Measurements from ENCODE around the gene RFX7. TPM values are rescaled to one million over a fixed set of nuclear protein-coding genes. Genes with fewer than 3 reads are reported as not detected.

The RFX7 gene
- total and polyA plus RNA-seq, 2 of the 4 experiments (the other 2 are of a cell fraction): 4.1 to 10.6 TPM

DNA sequence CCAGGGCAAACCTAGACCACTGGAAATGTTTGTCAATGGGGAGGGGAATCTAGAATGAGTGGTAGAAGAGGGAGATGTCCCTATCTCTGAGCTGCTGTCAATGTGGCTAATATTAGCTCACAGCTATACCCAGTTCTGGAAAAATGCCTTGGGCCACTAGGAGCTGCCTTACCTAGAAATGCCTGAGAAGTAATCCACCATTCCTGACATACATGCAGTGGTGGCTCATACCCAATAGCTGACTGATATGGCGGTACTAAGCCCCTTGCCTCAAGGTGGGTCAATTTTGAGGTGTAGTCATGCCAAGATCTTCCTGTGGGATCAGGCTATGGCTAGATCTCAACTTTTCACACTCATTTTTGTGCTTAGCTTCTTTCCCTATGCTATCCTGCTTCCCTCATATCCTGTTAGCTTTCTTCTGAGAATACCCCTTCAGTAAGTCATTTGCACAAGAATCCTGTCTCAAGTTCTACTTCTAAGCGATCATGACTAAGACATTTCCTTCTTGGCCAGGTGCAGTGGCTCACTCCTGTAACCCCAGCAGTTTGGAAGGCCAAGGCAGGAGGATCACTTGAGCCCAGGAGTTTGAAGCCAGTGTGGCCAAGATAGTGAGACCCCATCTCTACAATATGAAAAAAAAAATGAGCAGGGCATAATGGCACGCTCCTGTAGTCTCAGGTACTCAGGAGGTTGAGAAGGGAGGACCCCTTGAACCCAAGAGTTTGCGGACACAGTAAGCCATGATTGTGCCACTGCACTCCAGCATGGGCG, 49.1 kb upstream of the RFX7 start:
- Histone ChIP-seq H2AFZ (replicated peaks; ENCODE audit: low read length, poor library complexity) (no peak overlapping the region), H2AK5ac (ENCODE audit: low read depth, low read length) (no peak overlapping the region), H3K36me3 (ENCODE audit: control insufficient read depth, insufficient read depth, low read length) (no peaks in the 10 kb centered on the region), H3K14ac (replicated peaks; ENCODE audit: low read depth, low read length) (no peak overlapping the region), H4K8ac (ENCODE audit: low read depth in 2 of 2, low read length in 2 of 2) (no peak overlapping the region), H2BK120ac (ENCODE audit: low read depth, low read length) (no peak overlapping the region), H3K4me3 (ENCODE audit: insufficient read depth, low read depth, low read length) (no peak overlapping the region), H4K5ac (ENCODE audit: low read depth, low read length) (no peak overlapping the region), H3K18ac (ENCODE audit: low read depth, low read length) (no peak overlapping the region), H3K9me1 (ENCODE audit: insufficient read depth, low read length) (no peaks in the 10 kb centered on the region), H3K27ac (ENCODE audit: insufficient read depth, low read length) (no peak overlapping the region), H2BK15ac (ENCODE audit: low read depth, low read length) (no peak overlapping the region), H2BK5ac (ENCODE audit: low read depth, low read length, poor library complexity, severe bottlenecking) (no peak overlapping the region), H2AK9ac (replicated peaks; ENCODE audit: low read depth, low read length, poor library complexity) (no peak overlapping the region), H3K9me3 (ENCODE audit: control insufficient read depth, insufficient read depth, low read length) (peaks cover 2% of the 10 kb centered on the region; the same call in 1 of the 2 replicates), H4K20me1 (ENCODE audit: insufficient read depth, low read length) (no peaks in the 10 kb centered on the region), H3K4me2 (ENCODE audit: low read depth, low read length) (no peak overlapping the region), H3K56ac (ENCODE audit: extremely low read depth, insufficient read depth, low read length) (no peak overlapping the region), H3K4ac (ENCODE audit: low read depth, low read length) (no peak overlapping the region), H3K9ac (ENCODE audit: low read depth, low read length) (no peak overlapping the region), H2BK20ac (ENCODE audit: low read depth, low read length) (no peak overlapping the region), H3K27me3 (ENCODE audit: control insufficient read depth, insufficient read depth, low read length) (no peaks in the 10 kb centered on the region), H3K79me1 (ENCODE audit: low read depth in 1 of 2, low read length in 2 of 2) (no peaks in the 10 kb centered on the region), H3K23ac (ENCODE audit: low read depth, low read length) (no peak overlapping the region), H3K4me1 (ENCODE audit: control insufficient read depth, insufficient read depth, low read length) (no peaks in the 10 kb centered on the region), H4K91ac (ENCODE audit: insufficient read depth, low read depth, low read length) (no peak overlapping the region)
- no TSS peak for BruUV-seq (replicated peaks)
- POLR2A ChIA-PET (ENCODE audit: unreplicated experiment): no interaction called here
- ATAC-seq (ENCODE audit: low read depth): no peak
- in situ Hi-C loops (cut with MboI; ENCODE audit: low sequenced_read_pairs): no loop called here
- CTCF ChIA-PET: no interaction called here
- no peak for DNase-seq
- intact Hi-C loops (cut with micrococcal nuclease): no loop called here
- dilution Hi-C loops (cut with HindIII; ENCODE audit: low sequenced_read_pairs, unreplicated experiment): no loop called here
- TF ChIP-seq, protein P1, sequence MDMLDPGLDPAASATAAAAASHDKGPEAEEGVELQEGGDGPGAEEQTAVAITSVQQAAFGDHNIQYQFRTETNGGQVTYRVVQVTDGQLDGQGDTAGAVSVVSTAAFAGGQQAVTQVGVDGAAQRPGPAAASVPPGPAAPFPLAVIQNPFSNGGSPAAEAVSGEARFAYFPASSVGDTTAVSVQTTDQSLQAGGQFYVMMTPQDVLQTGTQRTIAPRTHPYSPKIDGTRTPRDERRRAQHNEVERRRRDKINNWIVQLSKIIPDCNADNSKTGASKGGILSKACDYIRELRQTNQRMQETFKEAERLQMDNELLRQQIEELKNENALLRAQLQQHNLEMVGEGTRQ (IDR thresholded peaks at IDR 0.05; ENCODE audit: low read depth, low read length): no peak
- TF ChIP-seq RCOR1 (IDR thresholded peaks at IDR 0.05; ENCODE audit: insufficient replicate concordance, low read length) (no peak), FOS (IDR thresholded peaks at IDR 0.05; ENCODE audit: low read depth, low read length) (no peak), CHD1 (IDR thresholded peaks at IDR 0.05; ENCODE audit: low read depth, low read length) (no peak), MAFK (IDR thresholded peaks at IDR 0.05; ENCODE audit: low read depth, low read length) (no peak), BHLHE40 (IDR thresholded peaks at IDR 0.05; ENCODE audit: low read depth, low read length) (no peak), POLR2A (IDR thresholded peaks at IDR 0.05; ENCODE audit: low read depth, low read length) (no peak), RAD21 (IDR thresholded peaks at IDR 0.05; ENCODE audit: low read length) (no peak), CEBPB (IDR thresholded peaks at IDR 0.05; ENCODE audit: low read depth, low read length) (no peak), NFE2L2 (IDR thresholded peaks at IDR 0.05; ENCODE audit: low read depth, low read length) (no peak)
- TF ChIP-seq, protein P2, sequence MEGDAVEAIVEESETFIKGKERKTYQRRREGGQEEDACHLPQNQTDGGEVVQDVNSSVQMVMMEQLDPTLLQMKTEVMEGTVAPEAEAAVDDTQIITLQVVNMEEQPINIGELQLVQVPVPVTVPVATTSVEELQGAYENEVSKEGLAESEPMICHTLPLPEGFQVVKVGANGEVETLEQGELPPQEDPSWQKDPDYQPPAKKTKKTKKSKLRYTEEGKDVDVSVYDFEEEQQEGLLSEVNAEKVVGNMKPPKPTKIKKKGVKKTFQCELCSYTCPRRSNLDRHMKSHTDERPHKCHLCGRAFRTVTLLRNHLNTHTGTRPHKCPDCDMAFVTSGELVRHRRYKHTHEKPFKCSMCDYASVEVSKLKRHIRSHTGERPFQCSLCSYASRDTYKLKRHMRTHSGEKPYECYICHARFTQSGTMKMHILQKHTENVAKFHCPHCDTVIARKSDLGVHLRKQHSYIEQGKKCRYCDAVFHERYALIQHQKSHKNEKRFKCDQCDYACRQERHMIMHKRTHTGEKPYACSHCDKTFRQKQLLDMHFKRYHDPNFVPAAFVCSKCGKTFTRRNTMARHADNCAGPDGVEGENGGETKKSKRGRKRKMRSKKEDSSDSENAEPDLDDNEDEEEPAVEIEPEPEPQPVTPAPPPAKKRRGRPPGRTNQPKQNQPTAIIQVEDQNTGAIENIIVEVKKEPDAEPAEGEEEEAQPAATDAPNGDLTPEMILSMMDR (conservative IDR thresholded peaks at IDR 0.05; ENCODE audit: low read depth, low read length): no peak
- TF ChIP-seq, protein P3, sequence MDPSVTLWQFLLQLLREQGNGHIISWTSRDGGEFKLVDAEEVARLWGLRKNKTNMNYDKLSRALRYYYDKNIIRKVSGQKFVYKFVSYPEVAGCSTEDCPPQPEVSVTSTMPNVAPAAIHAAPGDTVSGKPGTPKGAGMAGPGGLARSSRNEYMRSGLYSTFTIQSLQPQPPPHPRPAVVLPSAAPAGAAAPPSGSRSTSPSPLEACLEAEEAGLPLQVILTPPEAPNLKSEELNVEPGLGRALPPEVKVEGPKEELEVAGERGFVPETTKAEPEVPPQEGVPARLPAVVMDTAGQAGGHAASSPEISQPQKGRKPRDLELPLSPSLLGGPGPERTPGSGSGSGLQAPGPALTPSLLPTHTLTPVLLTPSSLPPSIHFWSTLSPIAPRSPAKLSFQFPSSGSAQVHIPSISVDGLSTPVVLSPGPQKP (IDR thresholded peaks at IDR 0.05; ENCODE audit: borderline replicate concordance, low read depth, low read length): no peak
- no CpG with 5 or more reads among the region's 5 CpGs for WGBS, 2 experiments (ENCODE audit: extremely low coverage in 2 of 2, insufficient read length in 1 of 2)
